Thoracic aorta (tissue), 2 donors: Measurements from ENCODE around the gene TPRN. TPM values are rescaled to one million over a fixed set of nuclear protein-coding genes. Genes with fewer than 3 reads are reported as not detected.
A peak's percentile ranks its signal among the peaks of the same experiment; 100 is the strongest.

Source experiments
- ATAC-seq: fragments of 150-250 bp; one replicate; pipeline ENCODE4 v1.8.0; 2017; ENCODE audit warnings: low read depth; ENCODE audit not compliant: insufficient number of reproducible peaks, low FRiP score
- DNase-seq: peaks from one replicate; pipeline ENCODE4 v3.0.0-alpha.2; 2020; ENCODE audit warnings: low spot score
- H3K27ac ChIP-seq, 2 donors: fragments of 200-600 bp; sonication (generic); 1 replicate in 1 of 2; 2 replicates in 1 of 2; pipeline ENCODE4 v1.5.1; 2016; ENCODE audit warnings: mild to moderate bottlenecking in 2 of 2, moderate library complexity in 2 of 2
- H3K27me3 ChIP-seq: fragments of 200-600 bp; sonication (generic); replicated peaks from 2 replicates; pipeline ENCODE4 v1.6.0; 2016; ENCODE audit warnings: mild to moderate bottlenecking; ENCODE audit not compliant: insufficient read depth
- H3K36me3 ChIP-seq: fragments of 200-600 bp; sonication (generic); one replicate; pipeline ENCODE4 v1.5.1; 2016
- H3K4me1 ChIP-seq, 2 donors: fragments of 200-600 bp; sonication (generic); 1 replicate in 1 of 2; 2 replicates in 1 of 2; pipeline versions ENCODE4 v1.5.1 to v1.6.0; 2016; ENCODE audit warnings: low read depth in 2 of 2, mild to moderate bottlenecking in 1 of 2; ENCODE audit not compliant: control insufficient read depth in 1 of 2
- H3K4me3 ChIP-seq: fragments of 200-600 bp; sonication (generic); 2 replicates; pipeline ENCODE4 v1.5.1; 2016; ENCODE audit warnings: mild to moderate bottlenecking
- H3K9me3 ChIP-seq: fragments of 200-600 bp; sonication (generic); 2 replicates; pipeline ENCODE4 v1.5.1; 2016
- total RNA-seq, 2 donors: library from RNA; depleted of rRNA; stranded (reverse); fragments of >200 nt; gene quantifications; one replicate each; pipeline versions ENCODE4 v1.1.0 to v1.2.3, GENCODE V29; 2016
- TF ChIP-seq, protein P1 (sequence below): fragments of 200-600 bp; sonication (generic); IDR thresholded peaks from one replicate; pipeline ENCODE4 v1.5.1; 2019; ENCODE audit warnings: antibody characterized with exemption

TPRN gene
- total RNA-seq, 2 donors from 2014 or later: 4.7 to 5.6 TPM

DNA sequence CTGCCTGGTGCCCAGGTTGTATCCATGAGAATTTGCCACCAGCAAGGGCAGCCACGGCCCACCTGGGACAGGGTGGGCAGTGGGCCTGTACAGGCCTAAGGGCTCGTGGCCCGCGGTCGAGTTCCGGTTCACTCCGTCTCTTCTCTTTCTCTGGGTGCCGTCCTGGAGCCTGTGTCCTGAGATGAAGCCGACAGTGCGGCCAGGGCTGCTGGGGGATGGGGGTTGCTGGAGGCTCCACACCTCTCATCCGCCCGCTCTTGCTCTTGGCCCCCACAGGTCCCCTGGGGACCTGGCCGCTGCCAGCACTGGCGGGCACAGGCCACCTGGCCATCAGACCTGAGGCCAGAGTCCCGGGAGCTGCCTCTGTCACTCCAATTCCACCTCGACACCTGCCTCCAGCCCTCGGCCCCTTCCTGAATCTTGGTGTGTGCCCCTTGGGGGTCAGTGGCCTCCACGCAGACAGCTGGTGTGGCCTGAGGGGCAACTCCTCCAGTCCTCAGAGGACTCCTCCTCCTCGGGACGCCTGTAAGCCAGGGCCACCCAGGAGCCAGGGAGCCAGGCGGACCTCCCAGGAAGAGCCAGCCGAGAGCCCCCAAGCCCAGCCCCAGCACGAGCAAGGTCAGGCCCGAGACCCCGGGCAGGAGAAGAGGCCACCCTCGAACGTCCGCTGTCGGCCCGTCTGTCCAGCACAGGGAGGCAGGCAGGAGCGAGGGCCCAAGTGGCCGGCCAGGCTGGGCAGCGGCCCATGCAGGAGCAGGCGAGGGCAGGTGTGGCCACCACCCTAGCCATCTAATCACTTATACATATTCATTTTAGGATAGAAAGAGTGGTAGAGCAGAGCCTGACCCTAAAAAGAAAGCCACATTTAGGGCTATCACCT, 35.9 kb downstream of the TPRN start:
- TF ChIP-seq, protein P1, sequence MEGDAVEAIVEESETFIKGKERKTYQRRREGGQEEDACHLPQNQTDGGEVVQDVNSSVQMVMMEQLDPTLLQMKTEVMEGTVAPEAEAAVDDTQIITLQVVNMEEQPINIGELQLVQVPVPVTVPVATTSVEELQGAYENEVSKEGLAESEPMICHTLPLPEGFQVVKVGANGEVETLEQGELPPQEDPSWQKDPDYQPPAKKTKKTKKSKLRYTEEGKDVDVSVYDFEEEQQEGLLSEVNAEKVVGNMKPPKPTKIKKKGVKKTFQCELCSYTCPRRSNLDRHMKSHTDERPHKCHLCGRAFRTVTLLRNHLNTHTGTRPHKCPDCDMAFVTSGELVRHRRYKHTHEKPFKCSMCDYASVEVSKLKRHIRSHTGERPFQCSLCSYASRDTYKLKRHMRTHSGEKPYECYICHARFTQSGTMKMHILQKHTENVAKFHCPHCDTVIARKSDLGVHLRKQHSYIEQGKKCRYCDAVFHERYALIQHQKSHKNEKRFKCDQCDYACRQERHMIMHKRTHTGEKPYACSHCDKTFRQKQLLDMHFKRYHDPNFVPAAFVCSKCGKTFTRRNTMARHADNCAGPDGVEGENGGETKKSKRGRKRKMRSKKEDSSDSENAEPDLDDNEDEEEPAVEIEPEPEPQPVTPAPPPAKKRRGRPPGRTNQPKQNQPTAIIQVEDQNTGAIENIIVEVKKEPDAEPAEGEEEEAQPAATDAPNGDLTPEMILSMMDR: no peak
- no peak for DNase-seq
- Histone ChIP-seq H3K27me3 (peaks cover 36% of the 10 kb centered on the region), H3K9me3 (no peaks in the 10 kb centered on the region), H3K27ac (no peak overlapping the region), H3K4me1 (peaks cover 13 to 33% of the 10 kb centered on the region in 2 donors), H3K4me3 (no peak overlapping the region), H3K36me3 (no peaks in the 10 kb centered on the region)
- ATAC-seq: no peak

- Histone ChIP-seq H3K36me3 (no peaks in the 10 kb centered on the region), H3K4me3 (no peak overlapping the region), H3K27ac (no peak overlapping the region), H3K4me1 (peaks cover 7 to 25% of the 10 kb centered on the region in 2 donors), H3K9me3 (no peaks in the 10 kb centered on the region), H3K27me3 (peaks cover 36% of the 10 kb centered on the region)
- TF ChIP-seq, protein P1: no peak
- ATAC-seq (no peak), DNase-seq (no peak)
These were observed 36.7 kb downstream of the TPRN start for GRCh38 chr9:137163805-137164204.

GRCh38 chr9:137163365-137163715, 37.2 kb downstream of the TPRN start:
- Histone ChIP-seq H3K27me3 (peaks cover 36% of the 10 kb centered on the region), H3K9me3 (no peaks in the 10 kb centered on the region), H3K4me3 (peak overlapping the region; percentile 52), H3K27ac (no peak overlapping the region), H3K36me3 (no peaks in the 10 kb centered on the region), H3K4me1 (peaks cover 7 to 21% of the 10 kb centered on the region in 2 donors)
- no peak for DNase-seq
- ATAC-seq: no peak
- TF ChIP-seq, protein P1: no peak

DNA sequence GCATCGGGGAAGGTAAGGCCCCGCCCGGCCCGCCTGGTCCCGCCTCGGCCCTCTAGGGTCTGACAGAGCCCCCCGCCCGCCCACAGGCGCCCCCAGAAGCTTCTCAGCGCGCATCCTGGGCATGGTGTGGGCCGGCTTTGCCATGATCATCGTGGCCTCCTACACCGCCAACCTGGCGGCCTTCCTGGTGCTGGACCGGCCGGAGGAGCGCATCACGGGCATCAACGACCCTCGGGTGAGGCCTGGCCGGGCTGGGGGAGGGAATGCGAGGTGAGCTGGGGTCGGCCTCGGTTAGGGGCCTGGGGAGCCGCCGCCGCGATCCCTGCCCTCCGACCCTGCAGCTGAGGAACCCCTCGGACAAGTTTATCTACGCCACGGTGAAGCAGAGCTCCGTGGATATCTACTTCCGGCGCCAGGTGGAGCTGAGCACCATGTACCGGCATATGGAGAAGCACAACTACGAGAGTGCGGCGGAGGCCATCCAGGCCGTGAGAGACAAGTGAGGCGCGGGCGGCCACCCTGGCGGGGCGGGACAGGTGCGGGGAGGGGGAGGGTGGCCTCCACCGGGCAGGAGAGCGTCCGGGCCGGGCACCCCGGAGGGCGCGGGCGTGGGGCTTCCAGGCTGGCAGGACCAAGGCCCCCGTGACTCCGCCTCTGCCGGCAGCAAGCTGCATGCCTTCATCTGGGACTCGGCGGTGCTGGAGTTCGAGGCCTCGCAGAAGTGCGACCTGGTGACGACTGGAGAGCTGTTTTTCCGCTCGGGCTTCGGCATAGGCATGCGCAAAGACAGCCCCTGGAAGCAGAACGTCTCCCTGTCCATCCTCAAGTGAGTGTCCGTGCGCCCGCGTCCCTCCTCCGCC, 37.8 kb downstream of the TPRN start:
- TF ChIP-seq, protein P1: no peak
- no peaks in the 10 kb centered on the region for H3K36me3 ChIP-seq
- peak overlapping the region; percentile 52 for H3K4me3 ChIP-seq
- peaks cover 36% of the 10 kb centered on the region for H3K27me3 ChIP-seq
- H3K27ac ChIP-seq: no peak overlapping the region
- H3K4me1 ChIP-seq: peaks cover 7 to 16% of the 10 kb centered on the region in 2 donors
- no peak for ATAC-seq
- no peak for DNase-seq
- H3K9me3 ChIP-seq: no peaks in the 10 kb centered on the region
